Endodermal cell (in vitro differentiated cells): ENCODE results near the gene KTN1. TPM values are rescaled to one million over a fixed set of nuclear protein-coding genes. Genes with fewer than 3 reads are reported as not detected.

Experiments
- DNase-seq: peaks from one replicate; pipeline ENCODE4 v3.0.0-alpha.2; 2017
- H3K27ac ChIP-seq: 2 replicates; pipeline ENCODE4 v1.5.1; 2013; ENCODE audit warnings: mild to moderate bottlenecking, low read depth, low read length, moderate library complexity
- H3K27me3 ChIP-seq: 2 replicates; pipeline ENCODE4 v1.6.1; 2013; ENCODE audit warnings: mild to moderate bottlenecking, low read length, moderate library complexity; ENCODE audit not compliant: insufficient read depth, control insufficient read depth, poor library complexity, severe bottlenecking
- H3K36me3 ChIP-seq: 2 replicates; pipeline ENCODE4 v1.7.0; 2013; ENCODE audit warnings: mild to moderate bottlenecking, low read length, moderate library complexity; ENCODE audit not compliant: control insufficient read depth, insufficient read depth
- H3K4me1 ChIP-seq: one replicate; pipeline ENCODE4 v1.7.0; 2013; ENCODE audit warnings: low read length; ENCODE audit not compliant: control insufficient read depth, insufficient read depth
- H3K4me3 ChIP-seq: 2 replicates; pipeline ENCODE4 v1.5.1; 2013; ENCODE audit warnings: mild to moderate bottlenecking, low read length, moderate library complexity
- H3K9ac ChIP-seq: 2 replicates; pipeline ENCODE4 v1.6.1; 2013; ENCODE audit warnings: mild to moderate bottlenecking, low read length, moderate library complexity; ENCODE audit not compliant: poor library complexity, severe bottlenecking; ENCODE audit errors: extremely low read depth
- H3K9me3 ChIP-seq: 2 replicates; pipeline ENCODE4 v1.6.1; 2013; ENCODE audit warnings: mild to moderate bottlenecking, low read length, moderate library complexity; ENCODE audit not compliant: control insufficient read depth
- H3K27ac Mint-ChIP-seq: 2 replicates; pipeline ENCODE4 v1.8.0; 2020; ENCODE audit warnings: mixed read lengths
- H3K27me3 Mint-ChIP-seq: 2 replicates; pipeline ENCODE4 v1.8.0; 2021; ENCODE audit warnings: mild to moderate bottlenecking, mixed read lengths; ENCODE audit not compliant: insufficient read depth
- H3K36me3 Mint-ChIP-seq: 2 replicates; pipeline ENCODE4 v1.8.0; 2020; ENCODE audit warnings: low read depth, mixed read lengths
- H3K4me1 Mint-ChIP-seq: 2 replicates; pipeline ENCODE4 v1.8.0; 2020; ENCODE audit warnings: mixed read lengths
- H3K4me3 Mint-ChIP-seq: 2 replicates; pipeline ENCODE4 v1.8.0; 2020; ENCODE audit warnings: mild to moderate bottlenecking, moderate library complexity, mixed read lengths
- H3K9me3 Mint-ChIP-seq: 2 replicates; pipeline ENCODE4 v1.8.0; 2020; ENCODE audit warnings: mild to moderate bottlenecking, mixed read lengths
- CTCF ChIP-seq: fragments of 200-600 bp; sonication (generic); conservative IDR thresholded peaks from 2 replicates; pipeline ENCODE4 v1.5.0; 2021; ENCODE audit warnings: antibody characterized with exemption, mild to moderate bottlenecking
- WGBS, 2 experiments: methylation state at CpG; one replicate each; pipeline versions ENCODE4 v1.1.5 to v1.1.7; 2013; ENCODE audit warnings: missing lambda C conversion rate in 2 of 2, mixed read lengths in 1 of 2; ENCODE audit not compliant: insufficient coverage in 1 of 2, insufficient read length in 1 of 2; 5-methylcytosine and 5-hydroxymethylcytosine counted together
- total RNA-seq, 2 donors: library from RNA; stranded (reverse); fragmentation: NEBNext Ultra II Directional in 1 of 2; extraction: Animal tissue kit (Norgen Biotek cat#: 25700) in 1 of 2; gene quantifications; 2 replicates in 1 of 2; 3 replicates in 1 of 2; pipeline ENCODE4 v1.2.1, GENCODE V29; 2021

Gene KTN1
- total RNA-seq, 2 donors from 2014 or later: 215 to 239 TPM

- no peak for DNase-seq
- H3K9me3 Mint-ChIP-seq: no peaks in the 10 kb centered on the region
- peak overlapping the region; percentile 20 for H3K4me3 Mint-ChIP-seq
- Histone ChIP-seq H3K4me3 (peak overlapping the region; percentile 50), H3K9me3 (no peaks in the 10 kb centered on the region), H3K36me3 (peaks cover 8% of the 10 kb centered on the region), H3K9ac (no peak overlapping the region), H3K4me1 (peaks cover 12% of the 10 kb centered on the region), H3K27ac (no peak overlapping the region), H3K27me3 (no peaks in the 10 kb centered on the region)
- H3K27me3 Mint-ChIP-seq: no peaks in the 10 kb centered on the region
- peak overlapping the region; percentile 80 for H3K27ac Mint-ChIP-seq
- 61 to 79% methylated on average over 2 to 3 of the region's 3 CpGs for WGBS, 2 experiments
- no peak for TF ChIP-seq CTCF
- H3K4me1 Mint-ChIP-seq: peaks cover 38% of the 10 kb centered on the region
- peaks cover 9% of the 10 kb centered on the region for H3K36me3 Mint-ChIP-seq
Observed at GRCh38 chr14:55607386-55607785, 27.4 kb downstream of the KTN1 start.

GRCh38 chr14:55609681-55610080, 29.7 kb downstream of the KTN1 start:
- no peak overlapping the region for H3K4me3 ChIP-seq
- no peak overlapping the region for H3K4me3 Mint-ChIP-seq
- peaks cover 10% of the 10 kb centered on the region for H3K4me1 ChIP-seq

GRCh38 chr14:55610713-55611370, 30.8 kb downstream of the KTN1 start:
- no peak overlapping the region for H3K4me3 Mint-ChIP-seq
- peaks cover 46% of the 10 kb centered on the region for H3K4me1 Mint-ChIP-seq
- peak; percentile 54 for DNase-seq
- no peaks in the 10 kb centered on the region for H3K9me3 Mint-ChIP-seq
- H3K36me3 Mint-ChIP-seq: peaks cover 41% of the 10 kb centered on the region
- no peak overlapping the region for H3K4me3 ChIP-seq
- 91 to 93% methylated on average over 2 to 12 of the region's 12 CpGs for WGBS, 2 experiments
- H3K9me3 ChIP-seq: no peaks in the 10 kb centered on the region
- no peaks in the 10 kb centered on the region for H3K27me3 Mint-ChIP-seq
- H3K36me3 ChIP-seq: peaks cover 39% of the 10 kb centered on the region
- H3K4me1 ChIP-seq: peaks cover 4% of the 10 kb centered on the region
- no peaks in the 10 kb centered on the region for H3K27me3 ChIP-seq
- H3K27ac ChIP-seq: no peak overlapping the region
- TF ChIP-seq CTCF: no peak
- H3K27ac Mint-ChIP-seq: no peak overlapping the region
- no peak overlapping the region for H3K9ac ChIP-seq

More at GRCh38 chr14:55609681-55610080, 29.7 kb downstream of the KTN1 start:
- Mint-ChIP-seq H3K27ac (peak overlapping the region; percentile 74), H3K4me1 (peaks cover 46% of the 10 kb centered on the region), H3K9me3 (no peaks in the 10 kb centered on the region), H3K36me3 (peaks cover 31% of the 10 kb centered on the region), H3K27me3 (no peaks in the 10 kb centered on the region)
- H3K36me3 ChIP-seq: peaks cover 27% of the 10 kb centered on the region
- no peak overlapping the region for H3K9ac ChIP-seq
- TF ChIP-seq CTCF: no peak
- H3K27ac ChIP-seq: peak overlapping the region; percentile 3
- DNase-seq: no peak
- WGBS, 2 experiments: 71 to 77% methylated on average over 1 to 4 of the region's 4 CpGs
- no peaks in the 10 kb centered on the region for H3K9me3 ChIP-seq
- H3K27me3 ChIP-seq: no peaks in the 10 kb centered on the region
